HepG2 (cell line): ENCODE data around the gene CMA1. TPM values are rescaled to one million over a fixed set of nuclear protein-coding genes. Genes with fewer than 3 reads are reported as not detected.

Experiments
- ARHGAP35 ChIP-seq: sonication (generic); formaldehyde crosslinking; IDR thresholded peaks from 2 replicates; pipeline ENCODE4 v1.9.0; 2022; ENCODE audit warnings: mild to moderate bottlenecking, inconsistent platforms, moderate library complexity, missing genetic modification reagents, borderline replicate concordance
- CCDC6 ChIP-seq: sonication (generic); formaldehyde crosslinking; IDR thresholded peaks from 2 replicates; pipeline ENCODE4 v1.8.1; 2022; ENCODE audit warnings: mild to moderate bottlenecking, missing genetic modification reagents, moderate library complexity
- CTCF ChIP-seq: sonication (generic); formaldehyde crosslinking; IDR thresholded peaks from 2 replicates; pipeline ENCODE4 v1.5.0; 2020; ENCODE audit warnings: mild to moderate bottlenecking, missing genetic modification reagents, moderate library complexity
- DDIT3 ChIP-seq: sonication (generic); formaldehyde crosslinking; IDR thresholded peaks from 2 replicates; pipeline ENCODE4 v1.4.0; 2020; ENCODE audit warnings: mild to moderate bottlenecking, missing genetic modification reagents
- HNRNPLL ChIP-seq: fragments of 200-400 bp; formaldehyde crosslinking; IDR thresholded peaks from 2 replicates; pipeline ENCODE4 v1.6.1; 2017; ENCODE audit warnings: mild to moderate bottlenecking, low read depth, low read length; ENCODE audit not compliant: poor library complexity, severe bottlenecking
- KLF11 ChIP-seq: IDR thresholded peaks from 2 replicates; pipeline ENCODE4 v1.6.1; 2016; ENCODE audit warnings: missing compliant biosample characterization
- MTF1 ChIP-seq: sonication (generic); formaldehyde crosslinking; IDR thresholded peaks from 2 replicates; pipeline ENCODE4 v1.5.0; 2020; ENCODE audit warnings: missing genetic modification reagents
- NFE2L1 ChIP-seq: sonication (generic); formaldehyde crosslinking; IDR thresholded peaks from 2 replicates; pipeline ENCODE4 v1.4.0; 2020; ENCODE audit warnings: missing genetic modification reagents, mild to moderate bottlenecking, borderline replicate concordance
- REST ChIP-seq, 2 experiments: IDR thresholded peaks; 2 replicates each; pipeline ENCODE4 v1.6.1; 2011 to 2012; ENCODE audit warnings: low read length in 2 of 2, borderline replicate concordance in 1 of 2, low read depth in 1 of 2, mild to moderate bottlenecking in 1 of 2, moderate library complexity in 1 of 2
- STAT5B ChIP-seq: sonication (generic); formaldehyde crosslinking; IDR thresholded peaks from 2 replicates; pipeline ENCODE4 v1.4.0; 2020; ENCODE audit warnings: missing genetic modification reagents
- TBL1XR1 ChIP-seq: fragments of 150-350 bp; IDR thresholded peaks from 2 replicates; pipeline ENCODE4 v1.6.1; 2014; ENCODE audit warnings: borderline replicate concordance, low read length; ENCODE audit not compliant: partially characterized antibody
- ZFAT ChIP-seq: sonication (generic); formaldehyde crosslinking; conservative IDR thresholded peaks from 2 replicates; pipeline ENCODE4 v1.8.1; 2023; ENCODE audit warnings: missing genetic modification reagents, inconsistent platforms
- ZNF549 ChIP-seq: sonication (generic); formaldehyde crosslinking; IDR thresholded peaks from 2 replicates; pipeline ENCODE4 v1.5.0; 2020; ENCODE audit warnings: missing genetic modification reagents
- ZSCAN30 ChIP-seq: sonication (generic); formaldehyde crosslinking; IDR thresholded peaks from 2 replicates; pipeline ENCODE4 v1.5.0; 2020; ENCODE audit warnings: mild to moderate bottlenecking, missing genetic modification reagents
- polyA plus RNA-seq, 8 experiments: library from polyadenylated mRNA; depleted of rRNA in 3 of 8; stranded (reverse) in 7 of 8; unstranded in 1 of 8; fragments of >200 nt; fragmentation: Illumina TruSeq in 4 of 8; extraction: Trizol in 4 of 8; gene quantifications; 2 replicates each; pipeline versions ENCODE4 v1.2.1 to v1.2.3, GENCODE V29; 2011 to 2016; ENCODE audit warnings: low read depth in 4 of 8, missing spikeins in 1 of 8, mixed read lengths in 1 of 8; ENCODE audit not compliant: insufficient read depth in 1 of 8
- total RNA-seq, 5 experiments: library from RNA; depleted of rRNA; stranded (reverse); fragments of >200 nt; fragmentation: Illumina TruSeq; extraction: Trizol; gene quantifications; 2 replicates each; pipeline ENCODE4 v1.2.3, GENCODE V29; 2016; ENCODE audit warnings: low read depth in 1 of 5
- TF ChIP-seq, protein P1 (sequence below): IDR thresholded peaks from 2 replicates; pipeline ENCODE4 v1.6.1; 2018; ENCODE audit warnings: missing genetic modification reagents
- TF ChIP-seq, protein P2 (sequence below): sonication (generic); formaldehyde crosslinking; IDR thresholded peaks from 2 replicates; pipeline ENCODE4 v1.5.1; 2020; ENCODE audit warnings: mild to moderate bottlenecking, missing genetic modification reagents
- TF ChIP-seq, protein P3 (sequence below): IDR thresholded peaks from 2 replicates; pipeline ENCODE4 v1.6.1; 2016; ENCODE audit warnings: missing biosample characterization, missing genetic modification reagents, low read depth

CMA1 gene
- total and polyA plus RNA-seq, 2 of the 13 experiments (the other 11 are each of a cell fraction or from before 2014, with no cell fraction given), result not detected

GRCh38 chr14:24481622-24482324 lies 26.3 kb downstream of the CMA1 start (continued):
- TF ChIP-seq CTCF (peak; percentile 100), ZNF549 (CRISPR knock-in tag) (0 out of 2 replicates have a peak, but pooled peaks have one; percentile 70), ZSCAN30 (CRISPR knock-in tag) (no peak), CCDC6 (CRISPR knock-in tag) (peak; percentile 91), DDIT3 (CRISPR knock-in tag) (no peak), KLF11 (CRISPR knock-in tag) (no peak), NFE2L1 (peak; percentile 65; the same call in 1 of the 2 replicates), REST (IDR thresholded peaks at IDR 0.05; ENCODE audit: borderline replicate concordance in 1 of 2, low read depth in 1 of 2, low read length in 2 of 2) (no peak), HNRNPLL (peak; percentile 44), STAT5B (CRISPR knock-in tag) (no peak), ARHGAP35 (CRISPR knock-in tag) (no peak; the same call in 1 of the 2 replicates), TBL1XR1 (peak; percentile 28), ZFAT (CRISPR knock-in tag) (no peak), MTF1 (CRISPR knock-in tag) (no peak)
- TF ChIP-seq, protein P1, sequence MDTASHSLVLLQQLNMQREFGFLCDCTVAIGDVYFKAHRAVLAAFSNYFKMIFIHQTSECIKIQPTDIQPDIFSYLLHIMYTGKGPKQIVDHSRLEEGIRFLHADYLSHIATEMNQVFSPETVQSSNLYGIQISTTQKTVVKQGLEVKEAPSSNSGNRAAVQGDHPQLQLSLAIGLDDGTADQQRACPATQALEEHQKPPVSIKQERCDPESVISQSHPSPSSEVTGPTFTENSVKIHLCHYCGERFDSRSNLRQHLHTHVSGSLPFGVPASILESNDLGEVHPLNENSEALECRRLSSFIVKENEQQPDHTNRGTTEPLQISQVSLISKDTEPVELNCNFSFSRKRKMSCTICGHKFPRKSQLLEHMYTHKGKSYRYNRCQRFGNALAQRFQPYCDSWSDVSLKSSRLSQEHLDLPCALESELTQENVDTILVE, result no peak
- TF ChIP-seq, protein P2, sequence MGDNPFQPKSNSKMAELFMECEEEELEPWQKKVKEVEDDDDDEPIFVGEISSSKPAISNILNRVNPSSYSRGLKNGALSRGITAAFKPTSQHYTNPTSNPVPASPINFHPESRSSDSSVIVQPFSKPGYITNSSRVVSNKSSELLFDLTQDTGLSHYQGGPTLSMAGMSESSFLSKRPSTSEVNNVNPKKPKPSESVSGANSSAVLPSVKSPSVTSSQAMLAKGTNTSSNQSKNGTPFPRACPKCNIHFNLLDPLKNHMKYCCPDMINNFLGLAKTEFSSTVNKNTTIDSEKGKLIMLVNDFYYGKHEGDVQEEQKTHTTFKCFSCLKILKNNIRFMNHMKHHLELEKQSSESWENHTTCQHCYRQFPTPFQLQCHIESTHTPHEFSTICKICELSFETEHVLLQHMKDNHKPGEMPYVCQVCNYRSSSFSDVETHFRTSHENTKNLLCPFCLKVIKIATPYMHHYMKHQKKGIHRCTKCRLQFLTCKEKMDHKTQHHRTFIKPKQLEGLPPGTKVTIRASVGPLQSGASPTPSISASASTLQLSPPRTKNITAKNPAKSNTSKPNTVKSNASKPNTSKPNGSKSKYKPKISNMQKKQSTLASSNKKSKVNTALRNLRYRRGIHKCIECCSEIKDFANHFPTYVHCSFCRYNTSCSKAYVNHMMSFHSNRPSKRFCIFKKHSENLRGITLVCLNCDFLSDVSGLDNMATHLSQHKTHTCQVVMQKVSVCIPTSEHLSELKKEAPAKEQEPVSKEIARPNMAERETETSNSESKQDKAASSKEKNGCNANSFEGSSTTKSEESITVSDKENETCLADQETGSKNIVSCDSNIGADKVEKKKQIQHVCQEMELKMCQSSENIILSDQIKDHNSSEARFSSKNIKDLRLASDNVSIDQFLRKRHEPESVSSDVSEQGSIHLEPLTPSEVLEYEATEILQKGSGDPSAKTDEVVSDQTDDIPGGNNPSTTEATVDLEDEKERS, result peak; percentile 94
- TF ChIP-seq, protein P3, sequence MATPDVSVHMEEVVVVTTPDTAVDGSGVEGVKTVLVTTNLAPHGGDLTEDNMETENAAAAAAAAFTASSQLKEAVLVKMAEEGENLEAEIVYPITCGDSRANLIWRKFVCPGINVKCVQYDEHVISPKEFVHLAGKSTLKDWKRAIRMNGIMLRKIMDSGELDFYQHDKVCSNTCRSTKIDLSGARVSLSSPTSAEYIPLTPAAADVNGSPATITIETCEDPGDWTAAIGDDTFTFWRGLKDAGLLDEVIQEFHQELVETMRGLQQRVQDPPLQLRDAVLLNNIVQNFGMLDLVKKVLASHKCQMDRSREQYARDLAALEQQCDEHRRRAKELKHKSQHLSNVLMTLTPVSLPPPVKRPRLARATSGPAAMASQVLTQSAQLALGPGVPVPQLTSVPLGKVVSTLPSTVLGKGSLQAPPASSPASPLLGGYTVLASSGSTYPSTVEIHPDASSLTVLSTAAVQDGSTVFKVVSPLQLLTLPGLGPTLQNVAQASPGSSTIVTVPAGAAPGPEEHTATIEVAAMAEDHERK (CRISPR knock-in tag), result no peak
